ACC112 (cell line): Measurements from ENCODE around the gene RBM20.

ENCODE experiments used
- H2AFZ ChIP-seq: fragments of 200-600 bp; sonication (generic); one replicate; pipeline ENCODE4 v1.6.0; 2017; ENCODE audit warnings: antibody characterized with exemption, low read length; ENCODE audit not compliant: unreplicated experiment
- H3K27ac ChIP-seq: fragments of 200-600 bp; sonication (generic); 2 replicates; pipeline ENCODE4 v1.5.1; 2014; ENCODE audit warnings: low read depth, mild to moderate bottlenecking, antibody characterized with exemption, low read length, moderate library complexity
- H3K27me3 ChIP-seq: fragments of 200-600 bp; sonication (generic); 2 replicates; pipeline ENCODE4 v1.6.1; 2014; ENCODE audit warnings: mild to moderate bottlenecking, antibody characterized with exemption, low read length, moderate library complexity, mixed read lengths; ENCODE audit not compliant: insufficient read depth
- H3K36me3 ChIP-seq: fragments of 200-600 bp; sonication (generic); 2 replicates; pipeline ENCODE4 v1.6.1; 2016; ENCODE audit warnings: mild to moderate bottlenecking, antibody characterized with exemption, low read length, moderate library complexity, mixed read lengths; ENCODE audit not compliant: insufficient read depth
- H3K4me1 ChIP-seq: fragments of 200-600 bp; sonication (generic); one replicate; pipeline ENCODE4 v1.6.1; 2016; ENCODE audit warnings: low read length, mixed read lengths; ENCODE audit not compliant: insufficient read depth, unreplicated experiment, control insufficient read depth
- H3K4me3 ChIP-seq: fragments of 200-600 bp; sonication (generic); 2 replicates; pipeline ENCODE4 v1.5.1; 2014; ENCODE audit warnings: mild to moderate bottlenecking, low read depth, low read length
- H3K79me2 ChIP-seq: fragments of 200-600 bp; sonication (generic); one replicate; pipeline ENCODE4 v1.6.0; 2016; ENCODE audit warnings: low read length; ENCODE audit not compliant: control insufficient read depth, unreplicated experiment, insufficient read depth

The RBM20 gene

GRCh38 chr10:110812583-110812982 lies 168.4 kb downstream of the RBM20 start:
- H3K79me2 ChIP-seq, result no peaks in the 10 kb centered on the region
- H3K27ac ChIP-seq, result no peak overlapping the region
- H3K36me3 ChIP-seq, result no peaks in the 10 kb centered on the region
- no peak overlapping the region for H3K4me3 ChIP-seq
- peaks cover 8% of the 10 kb centered on the region; the same call in 1 of the 2 replicates for H3K27me3 ChIP-seq
- H3K4me1 ChIP-seq, result no peaks in the 10 kb centered on the region
- no peak overlapping the region for H2AFZ ChIP-seq

GRCh38 chr10:110813743-110814472 lies 169.8 kb downstream of the RBM20 start:
- H3K79me2 ChIP-seq, result no peaks in the 10 kb centered on the region
- no peaks in the 10 kb centered on the region for H3K4me1 ChIP-seq
- no peak overlapping the region for H3K4me3 ChIP-seq
- H2AFZ ChIP-seq, result no peak overlapping the region
- peaks cover 8% of the 10 kb centered on the region; the same call in 1 of the 2 replicates for H3K27me3 ChIP-seq
- no peaks in the 10 kb centered on the region for H3K36me3 ChIP-seq
- H3K27ac ChIP-seq, result no peak overlapping the region

GRCh38 chr10:110815354-110816004 lies 171.3 kb downstream of the RBM20 start:
- Histone ChIP-seq H3K79me2 (no peaks in the 10 kb centered on the region), H3K4me3 (no peak overlapping the region), H3K27ac (no peak overlapping the region), H3K27me3 (peaks cover 8% of the 10 kb centered on the region; the same call in 1 of the 2 replicates), H3K4me1 (no peaks in the 10 kb centered on the region), H2AFZ (no peak overlapping the region), H3K36me3 (no peaks in the 10 kb centered on the region)

- Histone ChIP-seq H3K4me1 (no peaks in the 10 kb centered on the region), H2AFZ (no peak overlapping the region), H3K36me3 (no peaks in the 10 kb centered on the region), H3K27me3 (peaks cover 8% of the 10 kb centered on the region; the same call in 1 of the 2 replicates), H3K27ac (no peak overlapping the region), H3K79me2 (no peaks in the 10 kb centered on the region), H3K4me3 (no peak overlapping the region)
These were observed 173.5 kb downstream of the RBM20 start for GRCh38 chr10:110817614-110818013.

GRCh38 chr10:110818311-110819256 lies 174.4 kb downstream of the RBM20 start:
- Histone ChIP-seq H3K4me3 (no peak overlapping the region), H3K36me3 (no peaks in the 10 kb centered on the region), H2AFZ (no peak overlapping the region), H3K79me2 (no peaks in the 10 kb centered on the region), H3K27me3 (peaks cover 8% of the 10 kb centered on the region; the same call in 1 of the 2 replicates), H3K4me1 (no peaks in the 10 kb centered on the region), H3K27ac (no peak overlapping the region)

GRCh38 chr10:110820321-110820814 lies 176.2 kb downstream of the RBM20 start:
- Histone ChIP-seq H3K36me3 (no peaks in the 10 kb centered on the region), H3K27ac (no peak overlapping the region), H3K4me1 (no peaks in the 10 kb centered on the region), H2AFZ (no peak overlapping the region), H3K27me3 (peaks cover 5% of the 10 kb centered on the region; the same call in 1 of the 2 replicates), H3K4me3 (no peak overlapping the region), H3K79me2 (no peaks in the 10 kb centered on the region)

- Histone ChIP-seq H3K4me1 (no peaks in the 10 kb centered on the region), H3K27me3 (no peaks in the 10 kb centered on the region; the same call in 1 of the 2 replicates), H3K79me2 (no peaks in the 10 kb centered on the region), H3K4me3 (no peak overlapping the region), H2AFZ (no peak overlapping the region), H3K27ac (no peak overlapping the region), H3K36me3 (no peaks in the 10 kb centered on the region)
These were observed 177.4 kb downstream of the RBM20 start for GRCh38 chr10:110821508-110821907.

- Histone ChIP-seq H3K4me3 (no peak overlapping the region), H3K36me3 (no peaks in the 10 kb centered on the region), H3K4me1 (peaks cover under 1% of the 10 kb centered on the region), H3K27me3 (no peaks in the 10 kb centered on the region), H3K27ac (no peak overlapping the region), H2AFZ (no peak overlapping the region), H3K79me2 (no peaks in the 10 kb centered on the region)
These were observed 178.0 kb downstream of the RBM20 start for GRCh38 chr10:110822035-110822711.

- no peaks in the 10 kb centered on the region for H3K79me2 ChIP-seq
These were observed 178.7 kb downstream of the RBM20 start for GRCh38 chr10:110822712-110823311.

GRCh38 chr10:110824152-110824441 lies 180.0 kb downstream of the RBM20 start:
- H3K4me1 ChIP-seq, result peaks cover 7% of the 10 kb centered on the region
- no peak overlapping the region for H3K4me3 ChIP-seq
- H3K79me2 ChIP-seq, result no peaks in the 10 kb centered on the region
- no peak overlapping the region for H3K27ac ChIP-seq
- no peaks in the 10 kb centered on the region for H3K27me3 ChIP-seq
- no peak overlapping the region for H2AFZ ChIP-seq
- H3K36me3 ChIP-seq, result no peaks in the 10 kb centered on the region

More at GRCh38 chr10:110822712-110823311, 178.7 kb downstream of the RBM20 start:
- no peaks in the 10 kb centered on the region for H3K36me3 ChIP-seq
- no peaks in the 10 kb centered on the region for H3K27me3 ChIP-seq
- no peak overlapping the region for H3K27ac ChIP-seq
- no peak overlapping the region for H2AFZ ChIP-seq
- peaks cover 6% of the 10 kb centered on the region for H3K4me1 ChIP-seq
- H3K4me3 ChIP-seq, result no peak overlapping the region
